HFFc6 (cell line): ENCODE data around the gene FAS. TPM values are rescaled to one million over a fixed set of nuclear protein-coding genes. Genes with fewer than 3 reads are reported as not detected.

Experiments used
- DNase-seq: peaks from one replicate; pipeline ENCODE4 v3.0.0-alpha.2; 2018
- H3K27ac Mint-ChIP-seq: 2 replicates; pipeline ENCODE4 v1.8.0; 2020; ENCODE audit warnings: mild to moderate bottlenecking, mixed read lengths
- H3K27me3 Mint-ChIP-seq: 2 replicates; pipeline ENCODE4 v1.8.0; 2021; ENCODE audit warnings: mild to moderate bottlenecking, moderate library complexity, mixed read lengths; ENCODE audit not compliant: insufficient read depth
- H3K36me3 Mint-ChIP-seq: 2 replicates; pipeline ENCODE4 v1.8.0; 2021; ENCODE audit warnings: low read depth, mixed read lengths
- H3K4me1 Mint-ChIP-seq: 2 replicates; pipeline ENCODE4 v1.8.0; 2020; ENCODE audit warnings: low read depth, mixed read lengths
- H3K4me3 Mint-ChIP-seq: 2 replicates; pipeline ENCODE4 v1.8.0; 2020; ENCODE audit warnings: mild to moderate bottlenecking, moderate library complexity, mixed read lengths
- H3K9me3 Mint-ChIP-seq: 2 replicates; pipeline ENCODE4 v1.8.0; 2020; ENCODE audit warnings: mild to moderate bottlenecking, mixed read lengths
- CTCF ChIP-seq: fragments of 200-600 bp; sonication (generic); IDR thresholded peaks from 2 replicates; pipeline ENCODE4 v1.5.0; 2021; ENCODE audit warnings: antibody characterized with exemption, mild to moderate bottlenecking
- total RNA-seq, 6 experiments: library from RNA; stranded (reverse); fragmentation: NEBNext Ultra II Directional; extraction: Animal tissue kit (Norgen Biotek cat#: 25700); gene quantifications; 2 replicates in 1 of 6; 3 replicates in 5 of 6; pipeline ENCODE4 v1.2.3, GENCODE V29; 2021

Gene FAS
- total RNA-seq, 6 experiments from 2014 or later, result 52.9 to 62.9 (median 57.5) TPM

- H3K27me3 Mint-ChIP-seq, result no peaks in the 10 kb centered on the region; the same call in 1 of the 2 replicates
- H3K9me3 Mint-ChIP-seq, result no peaks in the 10 kb centered on the region
- H3K4me3 Mint-ChIP-seq, result no peak overlapping the region
- H3K36me3 Mint-ChIP-seq, result peaks cover 11% of the 10 kb centered on the region; the same call in 1 of the 2 replicates
- no peak for TF ChIP-seq CTCF
- DNase-seq, result no peak
- H3K4me1 Mint-ChIP-seq, result peaks cover 42% of the 10 kb centered on the region
- no peak overlapping the region for H3K27ac Mint-ChIP-seq
These were observed 43.5 kb upstream of the FAS start for GRCh38 chr10:88946965-88947590.

GRCh38 chr10:88949051-88949450 lies 41.5 kb upstream of the FAS start:
- DNase-seq, result no peak
- Mint-ChIP-seq H3K27ac (peak overlapping the region; percentile 92), H3K4me1 (peaks cover 62% of the 10 kb centered on the region), H3K27me3 (no peaks in the 10 kb centered on the region; the same call in 1 of the 2 replicates), H3K4me3 (no peak overlapping the region), H3K9me3 (no peaks in the 10 kb centered on the region), H3K36me3 (peaks cover 5% of the 10 kb centered on the region; the same call in 1 of the 2 replicates)
- no peak for TF ChIP-seq CTCF

- no peak for TF ChIP-seq CTCF
- Mint-ChIP-seq H3K27ac (peak overlapping the region; percentile 92), H3K27me3 (no peaks in the 10 kb centered on the region), H3K4me1 (peaks cover 62% of the 10 kb centered on the region), H3K4me3 (peak overlapping the region; percentile 84), H3K9me3 (no peaks in the 10 kb centered on the region), H3K36me3 (peaks cover 5% of the 10 kb centered on the region; the same call in 1 of the 2 replicates)
- no peak for DNase-seq
These were observed 40.4 kb upstream of the FAS start for GRCh38 chr10:88949912-88950837.

GRCh38 chr10:88952647-88953111 lies 37.9 kb upstream of the FAS start, which contains the start of gene ACTA2:
TSS of gene ACTA2 (minus strand) at chr10:88952773. CDS start at chr10:88948930, 3,843 bp downstream.
- TF ChIP-seq CTCF, result no peak
- Mint-ChIP-seq H3K4me1 (peaks cover 53% of the 10 kb centered on the region), H3K4me3 (peak within 1 kb of the TSS; percentile 84), H3K9me3 (no peaks in the 10 kb centered on the region), H3K27ac (peak within 1 kb of the TSS; percentile 92), H3K36me3 (no peaks in the 10 kb centered on the region; the same call in 1 of the 2 replicates), H3K27me3 (no peaks in the 10 kb centered on the region)
- DNase-seq, result peak; percentile 42

- H3K4me1 Mint-ChIP-seq, result peaks cover 61% of the 10 kb centered on the region
- DNase-seq, result no peak
- no peak overlapping the region for H3K4me3 Mint-ChIP-seq
- H3K27ac Mint-ChIP-seq, result no peak overlapping the region
- H3K36me3 Mint-ChIP-seq, result no peaks in the 10 kb centered on the region; the same call in 1 of the 2 replicates
- no peak for TF ChIP-seq CTCF
- no peaks in the 10 kb centered on the region for H3K27me3 Mint-ChIP-seq
- no peaks in the 10 kb centered on the region for H3K9me3 Mint-ChIP-seq
These were observed 36.9 kb upstream of the FAS start for GRCh38 chr10:88953662-88954061.
